HS-5 (cell line): ENCODE measurements around the gene MYO7A.

Experiments used
- DNase-seq: peaks from one replicate; pipeline ENCODE4 v3.0.0-alpha.2; 2012; ENCODE audit warnings: low read depth

Gene MYO7A

DNA sequence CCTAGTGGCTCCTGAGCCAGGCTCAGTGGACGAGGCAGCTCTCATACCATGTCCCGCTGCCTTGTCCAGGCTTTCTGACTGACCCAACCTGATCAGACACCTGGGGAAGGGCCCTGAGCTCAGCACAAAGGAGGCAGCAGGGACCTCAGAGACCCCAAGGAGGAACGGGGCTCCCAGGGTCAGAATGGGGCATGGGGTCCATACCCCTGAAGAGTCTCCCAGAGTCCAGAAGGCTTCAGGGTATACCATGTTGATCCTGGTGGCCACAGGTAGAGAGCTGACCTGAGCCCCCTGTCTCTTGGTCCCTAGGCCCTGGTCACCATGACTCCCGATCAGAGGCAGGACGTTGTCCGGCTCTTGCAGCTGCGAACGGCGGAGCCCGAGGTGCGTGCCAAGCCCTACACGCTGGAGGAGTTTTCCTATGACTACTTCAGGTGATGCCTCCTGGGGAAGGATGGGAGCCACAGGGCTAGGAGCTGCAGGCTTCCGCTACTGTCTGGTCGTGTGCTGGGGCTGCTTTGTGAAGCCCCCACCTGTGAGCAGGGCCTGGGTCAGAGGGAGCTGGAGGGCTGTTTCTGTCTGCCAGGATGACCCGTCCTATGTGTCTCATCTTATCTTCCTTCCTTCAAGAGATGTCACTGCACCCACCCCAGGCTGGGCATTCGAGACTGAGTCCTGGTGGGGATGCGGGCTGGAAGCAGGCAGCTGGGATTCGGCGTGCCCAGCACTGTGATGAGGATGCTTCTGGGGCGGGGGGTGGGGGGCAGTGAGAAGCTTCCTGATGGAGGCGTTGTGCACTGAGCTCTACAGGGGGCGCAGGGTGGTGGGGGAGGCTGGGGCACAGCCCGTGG, 74.2 kb downstream of the MYO7A start:
- DNase-seq = no peak

DNA sequence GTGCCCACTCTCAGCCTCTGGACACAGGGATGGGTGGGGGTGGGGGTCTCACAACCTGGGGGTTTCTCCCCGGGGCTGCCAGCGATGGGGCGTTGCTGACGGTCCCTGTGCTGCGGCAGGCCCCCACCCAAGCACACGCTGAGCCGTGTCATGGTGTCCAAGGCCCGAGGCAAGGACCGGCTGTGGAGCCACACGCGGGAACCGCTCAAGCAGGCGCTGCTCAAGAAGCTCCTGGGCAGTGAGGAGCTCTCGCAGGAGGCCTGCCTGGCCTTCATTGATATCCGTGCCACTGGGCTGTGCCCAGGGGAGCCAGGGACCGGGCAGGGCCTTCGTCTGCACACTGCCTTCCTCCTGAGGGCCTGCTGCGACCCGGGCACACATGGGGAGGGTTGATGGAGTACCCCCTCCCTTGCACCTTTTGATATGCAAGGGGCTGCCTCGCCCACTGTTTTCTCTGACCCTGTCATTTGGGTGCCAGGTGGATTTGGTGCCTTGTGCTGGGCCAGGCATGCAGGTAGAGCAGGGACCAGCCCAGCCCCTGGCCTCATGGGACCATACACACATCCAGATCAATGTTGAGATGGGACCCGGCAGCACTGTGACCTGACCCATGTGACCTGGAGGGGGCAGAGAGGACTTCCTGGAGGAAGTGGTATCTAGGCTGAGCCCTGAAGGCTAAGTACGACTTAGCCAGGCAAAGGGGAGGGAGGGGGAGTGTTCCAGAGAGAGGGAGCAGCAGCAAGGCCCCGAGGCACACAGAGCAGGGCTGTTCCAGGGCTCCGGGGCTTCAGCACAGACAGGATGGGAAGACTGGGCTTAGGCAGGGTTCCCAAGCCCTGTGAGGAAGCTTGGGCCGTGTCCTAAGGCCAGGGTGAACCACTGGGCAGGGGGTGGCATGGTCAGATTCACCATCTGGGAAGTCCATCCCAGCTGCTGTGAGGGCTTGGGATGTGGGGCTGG, 75.2 kb downstream of the MYO7A start:
- DNase-seq = no peak

DNA sequence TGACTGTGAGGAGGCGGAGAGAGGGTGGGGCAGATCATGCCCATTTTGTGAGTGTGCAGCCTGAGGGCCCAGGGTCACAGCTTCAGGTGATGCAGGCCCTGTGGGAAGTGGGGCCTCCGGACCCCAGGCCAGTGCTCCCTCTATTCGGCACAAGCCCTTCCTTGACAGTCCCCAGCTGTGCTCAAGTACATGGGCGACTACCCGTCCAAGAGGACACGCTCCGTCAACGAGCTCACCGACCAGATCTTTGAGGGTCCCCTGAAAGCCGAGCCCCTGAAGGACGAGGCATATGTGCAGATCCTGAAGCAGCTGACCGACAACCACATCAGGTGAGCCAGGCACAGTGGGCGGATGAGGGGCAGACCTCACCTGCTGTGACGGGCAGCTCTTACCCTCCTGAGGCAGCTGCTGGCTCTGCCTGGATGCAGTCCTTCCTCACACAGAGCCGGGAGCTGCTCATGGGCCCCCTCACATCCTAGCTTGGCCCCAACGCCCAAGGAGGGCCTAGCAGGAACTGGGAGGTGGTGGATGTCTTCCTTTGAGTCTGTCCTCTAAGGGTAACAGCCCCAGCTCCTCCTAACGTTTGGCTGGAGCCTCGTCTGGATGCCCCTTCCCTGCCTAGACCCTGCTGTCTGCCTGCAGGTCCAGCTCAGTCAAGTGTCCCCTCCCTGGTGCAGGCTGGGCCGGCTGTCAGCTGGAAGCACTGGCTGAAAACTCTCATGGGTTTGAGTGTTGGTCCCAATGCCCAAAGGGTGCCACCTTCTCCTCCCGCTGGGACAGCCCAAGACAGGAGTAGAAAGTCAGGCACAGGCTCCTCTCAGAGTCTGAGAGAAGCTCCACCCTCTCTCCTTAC, 76.1 kb downstream of the MYO7A start:
- no peak for DNase-seq

DNA sequence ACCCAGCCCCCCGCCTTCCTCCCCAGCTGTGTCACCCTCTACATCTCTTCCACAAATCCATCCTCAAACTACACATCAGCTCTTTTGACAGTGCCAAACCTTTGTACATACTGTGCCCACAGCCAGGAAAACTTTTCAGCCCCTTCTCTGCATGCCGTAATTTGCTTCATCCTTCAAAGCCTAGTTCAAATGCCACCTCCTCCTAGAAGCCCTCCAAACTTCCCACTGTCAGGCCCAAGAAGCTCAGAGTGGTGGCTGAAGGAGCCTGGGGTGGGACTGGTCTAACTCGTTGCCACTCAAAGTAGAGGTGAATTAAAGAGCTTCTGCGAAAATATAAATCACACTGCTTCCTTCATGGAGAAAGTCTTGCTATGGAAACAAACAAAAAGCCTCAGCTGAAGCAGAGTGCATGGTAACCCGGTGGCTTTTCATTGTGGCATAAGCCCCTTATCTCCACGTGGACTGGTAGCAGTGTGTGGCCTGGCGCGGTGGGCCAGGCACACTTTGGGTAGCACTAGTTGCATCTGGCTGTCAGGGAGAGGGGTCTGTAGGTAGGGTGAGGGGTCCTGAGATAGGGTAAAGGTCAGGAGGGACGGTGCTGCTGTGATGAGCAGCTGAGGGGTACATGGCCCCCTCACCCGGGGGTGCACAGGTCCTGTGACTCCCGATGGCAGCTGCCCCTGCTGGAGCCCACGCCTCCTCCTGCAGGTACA, 76.9 kb downstream of the MYO7A start:
- DNase-seq = no peak

DNA sequence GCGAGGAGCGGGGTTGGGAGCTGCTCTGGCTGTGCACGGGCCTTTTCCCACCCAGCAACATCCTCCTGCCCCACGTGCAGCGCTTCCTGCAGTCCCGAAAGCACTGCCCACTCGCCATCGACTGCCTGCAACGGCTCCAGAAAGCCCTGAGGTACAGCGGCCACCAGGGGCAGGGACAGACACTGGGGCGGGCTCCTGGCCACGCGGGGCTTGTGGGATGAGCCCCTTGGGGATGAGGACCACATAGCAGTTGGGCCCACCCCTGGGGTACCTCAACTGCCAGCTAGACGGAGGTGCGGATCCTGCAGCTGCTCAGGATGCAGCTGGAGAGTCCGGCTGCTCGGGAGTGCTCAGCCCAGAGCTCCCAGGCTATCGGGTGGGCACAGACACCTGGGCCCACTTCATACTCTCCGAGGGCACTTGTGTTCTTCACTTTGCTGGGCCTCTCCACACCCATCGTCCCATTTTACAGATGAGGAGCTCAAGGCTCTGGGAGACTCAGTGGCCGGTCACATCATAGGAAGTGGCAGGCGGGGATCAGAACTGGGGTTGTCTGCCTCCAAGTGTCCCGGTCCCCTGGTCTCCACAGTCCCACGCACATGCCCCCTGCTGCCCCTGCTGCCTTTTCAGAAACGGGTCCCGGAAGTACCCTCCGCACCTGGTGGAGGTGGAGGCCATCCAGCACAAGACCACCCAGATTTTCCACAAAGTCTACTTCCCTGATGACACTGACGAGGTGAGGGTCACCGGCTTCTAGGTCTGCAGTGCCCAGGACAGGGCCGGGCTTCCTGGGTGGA, 77.6 kb downstream of the MYO7A start:
- no peak for DNase-seq

DNA sequence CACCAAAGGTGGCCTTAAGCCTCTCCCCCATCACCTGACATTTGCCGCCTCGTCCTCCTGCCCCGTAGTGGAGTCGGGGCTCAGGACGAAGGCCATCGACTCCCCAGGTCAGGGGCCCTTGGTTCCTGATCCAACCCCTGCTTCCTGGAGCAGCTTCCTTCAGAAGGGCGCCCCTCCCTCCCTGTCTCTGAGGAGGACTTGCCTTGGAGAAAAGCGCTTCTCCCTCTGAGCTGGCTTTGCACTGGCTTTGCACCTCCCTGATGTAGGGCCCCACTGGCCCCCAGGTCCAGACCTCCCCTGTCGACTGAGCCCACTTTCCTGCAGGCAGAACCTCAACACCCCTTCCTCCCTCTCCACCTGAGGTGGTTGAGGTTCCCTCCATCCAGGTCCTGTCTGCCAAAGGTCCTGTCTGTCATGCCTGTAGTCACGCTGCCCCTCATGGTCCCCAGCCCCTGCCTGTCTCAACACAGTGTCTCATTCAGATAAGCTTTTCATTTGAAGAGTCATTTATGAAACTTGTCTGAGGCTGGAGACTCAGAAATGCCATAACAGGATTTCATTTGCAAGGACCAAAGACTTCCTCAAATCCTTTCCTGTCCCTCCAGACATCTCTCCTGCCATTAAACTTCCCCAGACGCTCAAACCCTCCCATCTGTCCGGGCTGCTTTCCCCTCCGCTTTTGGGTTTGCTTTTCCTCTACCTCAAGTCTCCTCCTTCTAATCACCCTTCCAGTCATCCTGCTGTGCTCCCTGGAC, 78.4 kb downstream of the MYO7A start:
- DNase-seq = no peak

DNA sequence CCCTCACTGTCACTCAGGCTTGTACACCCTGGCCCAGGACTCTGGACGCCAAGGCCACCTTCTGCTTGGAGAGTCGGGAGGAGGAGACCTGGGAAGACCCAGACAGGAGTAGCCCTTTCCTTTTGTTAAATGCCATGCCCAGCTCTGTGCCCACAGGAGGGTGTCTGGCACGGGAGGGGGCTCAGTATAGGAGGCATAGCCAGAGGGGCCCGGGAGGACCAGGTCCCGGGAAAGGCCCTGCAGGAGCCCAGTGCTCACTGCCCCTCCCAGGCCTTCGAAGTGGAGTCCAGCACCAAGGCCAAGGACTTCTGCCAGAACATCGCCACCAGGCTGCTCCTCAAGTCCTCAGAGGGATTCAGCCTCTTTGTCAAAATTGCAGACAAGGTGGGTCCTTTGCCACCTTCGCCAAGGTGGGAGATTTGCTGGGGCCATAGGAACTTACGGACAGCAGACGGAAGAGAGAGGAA, 79.0 kb downstream of the MYO7A start:
- no peak for DNase-seq

DNA sequence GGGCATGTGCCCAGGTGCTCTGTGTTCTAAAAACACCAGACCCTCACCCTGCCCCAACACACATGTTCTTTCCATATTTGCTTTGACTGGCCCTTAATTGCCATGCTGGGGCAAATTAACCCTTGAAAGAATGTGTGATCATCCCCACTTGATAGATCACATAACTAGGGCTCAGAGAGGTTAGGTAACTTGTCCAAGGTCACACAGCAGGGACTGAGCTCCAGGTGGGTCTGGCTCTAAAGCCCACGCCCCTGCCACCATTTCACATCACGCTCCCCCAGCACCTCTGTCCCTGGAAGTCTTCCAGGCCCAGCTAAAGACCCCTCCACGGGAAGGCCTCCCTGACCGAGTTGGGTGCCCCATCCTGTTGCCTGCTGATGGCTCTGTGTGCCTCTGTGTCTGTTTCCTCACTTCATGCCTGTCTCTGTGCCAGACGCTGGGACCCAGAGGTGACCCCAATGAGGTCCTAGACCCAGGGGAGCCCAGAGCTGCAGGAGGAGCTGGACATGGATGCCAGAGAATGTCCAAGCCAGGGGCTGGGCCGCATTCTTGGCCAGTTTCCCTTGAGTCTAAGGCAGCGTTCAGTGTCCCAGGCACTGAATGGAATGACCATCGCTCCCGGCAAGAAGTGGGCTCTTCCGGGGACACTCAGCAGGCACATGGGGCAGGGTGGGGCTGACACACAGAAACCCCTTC, 79.7 kb downstream of the MYO7A start:
- DNase-seq = no peak

DNA sequence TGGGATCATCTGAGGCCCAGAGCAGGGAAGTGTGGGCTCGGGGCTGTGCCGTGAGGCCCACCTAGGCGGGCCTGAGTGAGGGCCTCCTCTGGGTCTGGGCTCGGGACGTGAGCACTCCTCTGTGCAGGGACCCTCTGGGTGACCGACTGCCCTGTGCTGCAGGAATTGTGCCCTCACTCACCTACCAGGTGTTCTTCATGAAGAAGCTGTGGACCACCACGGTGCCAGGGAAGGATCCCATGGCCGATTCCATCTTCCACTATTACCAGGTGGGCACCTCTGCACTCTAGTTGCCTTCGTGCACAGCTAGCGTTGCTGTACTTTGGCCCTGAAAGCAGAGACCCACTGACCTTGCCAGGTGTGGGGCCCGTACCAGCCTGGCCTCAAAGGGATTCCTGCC, 80.5 kb downstream of the MYO7A start:
- no peak for DNase-seq

DNA sequence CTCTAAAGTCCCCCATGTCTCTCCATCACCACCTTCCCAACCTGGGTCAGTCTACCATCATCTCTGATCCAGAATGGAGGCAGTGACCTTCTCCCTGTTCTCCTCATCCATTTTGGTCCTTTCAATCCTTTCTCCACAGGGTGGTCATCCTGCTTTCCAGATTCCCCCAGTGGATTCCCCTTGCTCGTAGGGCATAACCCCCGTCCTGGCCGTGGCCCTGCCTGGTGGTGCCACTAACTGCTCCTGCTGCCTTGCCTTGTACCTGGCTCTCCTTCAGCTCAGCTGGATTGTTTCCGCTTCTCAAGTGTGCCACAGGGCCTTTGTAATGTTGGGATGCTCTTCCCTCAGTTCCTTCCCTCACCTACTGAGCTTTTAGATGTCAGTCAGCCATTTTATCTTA, 81.6 kb downstream of the MYO7A start:
- no peak for DNase-seq

DNA sequence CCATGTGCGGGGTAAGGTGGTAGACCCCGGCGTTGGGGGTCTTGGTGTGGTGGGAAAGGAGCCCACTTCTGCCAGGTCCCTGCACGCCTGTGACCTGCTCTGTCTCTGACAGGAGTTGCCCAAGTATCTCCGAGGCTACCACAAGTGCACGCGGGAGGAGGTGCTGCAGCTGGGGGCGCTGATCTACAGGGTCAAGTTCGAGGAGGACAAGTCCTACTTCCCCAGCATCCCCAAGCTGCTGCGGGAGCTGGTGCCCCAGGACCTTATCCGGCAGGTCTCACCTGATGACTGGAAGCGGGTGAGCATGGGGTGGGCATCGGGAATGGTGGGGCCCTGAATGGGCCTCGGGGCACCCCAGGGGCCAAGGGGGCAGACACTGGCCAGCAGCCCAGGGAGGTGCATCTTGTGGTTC, 83.0 kb downstream of the MYO7A start:
- no peak for DNase-seq

DNA sequence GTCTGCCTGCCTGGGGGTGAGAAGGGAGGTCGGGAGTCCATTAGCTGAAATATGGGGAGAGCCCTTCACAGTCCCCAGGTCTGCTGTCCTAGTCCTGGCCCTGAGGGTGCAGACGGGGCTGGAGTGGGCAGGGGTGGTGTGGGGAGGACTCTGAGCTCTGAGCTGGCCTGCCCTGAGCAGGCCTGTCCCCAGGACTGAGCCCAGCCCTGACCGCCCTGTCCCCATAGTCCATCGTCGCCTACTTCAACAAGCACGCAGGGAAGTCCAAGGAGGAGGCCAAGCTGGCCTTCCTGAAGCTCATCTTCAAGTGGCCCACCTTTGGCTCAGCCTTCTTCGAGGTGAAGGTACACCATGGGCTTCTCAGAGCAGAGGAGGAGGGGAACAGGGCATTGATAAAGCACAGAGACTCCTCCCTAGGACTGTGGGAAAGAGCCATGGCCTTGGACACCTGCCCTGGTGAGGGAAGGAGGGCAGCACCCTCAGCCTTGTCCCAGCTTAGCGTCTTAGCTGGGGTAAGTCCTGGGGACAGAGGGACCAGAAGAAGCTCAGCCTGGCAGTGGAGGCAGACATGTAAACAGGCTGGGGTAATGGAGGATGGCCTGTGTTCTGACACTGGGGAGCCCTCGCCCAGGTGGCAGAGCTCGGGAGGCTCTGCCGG, 83.7 kb downstream of the MYO7A start:
- DNase-seq = no peak

DNA sequence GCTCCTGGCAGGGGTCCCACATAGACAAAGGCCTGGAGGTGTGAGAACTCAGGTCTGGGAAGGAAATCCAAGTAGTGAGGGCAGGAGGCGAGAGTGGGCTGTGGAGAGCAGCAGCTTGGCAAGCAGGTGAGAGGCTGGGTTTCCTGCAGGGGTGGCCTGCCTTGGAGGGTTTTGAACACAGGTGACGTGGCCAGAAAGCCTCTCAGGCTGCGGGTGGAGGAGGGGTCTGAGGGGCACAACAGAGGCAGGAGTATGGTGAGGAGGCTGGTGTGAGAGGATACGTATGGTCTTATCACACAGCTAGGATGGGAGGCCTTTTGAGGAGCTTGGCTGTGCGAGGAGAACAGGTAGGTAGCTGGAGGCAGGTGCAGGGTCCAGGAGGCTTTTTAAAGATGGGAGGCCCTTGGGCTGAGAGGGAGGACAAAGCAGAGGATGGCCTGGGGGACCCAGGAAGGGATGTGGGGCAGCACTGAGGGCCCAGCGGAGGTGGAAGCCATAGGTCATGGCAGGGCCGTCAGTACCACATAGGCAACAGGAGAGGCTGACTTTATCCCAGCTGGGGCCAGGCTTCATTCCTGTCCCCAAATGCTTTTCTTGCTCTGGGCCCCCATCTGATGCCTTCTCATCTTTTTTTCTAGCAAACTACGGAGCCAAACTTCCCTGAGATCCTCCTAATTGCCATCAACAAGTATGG, 84.4 kb downstream of the MYO7A start:
- no peak for DNase-seq

DNA sequence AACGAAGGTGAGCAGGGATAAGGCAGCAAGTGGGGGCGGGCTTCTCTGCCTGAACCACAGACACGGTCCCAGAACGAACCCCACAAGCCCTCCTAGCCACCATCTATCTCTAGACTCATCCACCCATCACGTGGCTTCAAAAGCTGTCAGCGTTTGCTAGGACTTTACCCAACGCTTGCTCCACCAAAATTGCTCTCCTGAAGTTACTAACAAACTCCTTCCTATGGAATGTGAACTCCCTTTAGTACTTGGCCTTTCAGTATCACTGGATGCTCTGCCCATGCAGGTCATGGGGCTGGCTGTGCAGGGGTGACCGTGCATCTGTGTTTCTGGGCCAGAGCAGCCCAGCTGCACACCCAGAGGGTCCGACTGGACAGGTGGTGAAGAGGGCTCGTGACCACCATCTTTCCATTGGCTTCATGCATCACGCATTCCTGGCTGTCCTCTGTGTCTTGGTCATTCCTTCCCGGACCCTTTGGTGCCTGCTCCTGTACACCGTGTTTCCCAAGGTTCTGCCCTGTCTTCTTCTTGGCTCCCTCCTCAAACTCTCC, 85.1 kb downstream of the MYO7A start:
- no peak for DNase-seq

DNA sequence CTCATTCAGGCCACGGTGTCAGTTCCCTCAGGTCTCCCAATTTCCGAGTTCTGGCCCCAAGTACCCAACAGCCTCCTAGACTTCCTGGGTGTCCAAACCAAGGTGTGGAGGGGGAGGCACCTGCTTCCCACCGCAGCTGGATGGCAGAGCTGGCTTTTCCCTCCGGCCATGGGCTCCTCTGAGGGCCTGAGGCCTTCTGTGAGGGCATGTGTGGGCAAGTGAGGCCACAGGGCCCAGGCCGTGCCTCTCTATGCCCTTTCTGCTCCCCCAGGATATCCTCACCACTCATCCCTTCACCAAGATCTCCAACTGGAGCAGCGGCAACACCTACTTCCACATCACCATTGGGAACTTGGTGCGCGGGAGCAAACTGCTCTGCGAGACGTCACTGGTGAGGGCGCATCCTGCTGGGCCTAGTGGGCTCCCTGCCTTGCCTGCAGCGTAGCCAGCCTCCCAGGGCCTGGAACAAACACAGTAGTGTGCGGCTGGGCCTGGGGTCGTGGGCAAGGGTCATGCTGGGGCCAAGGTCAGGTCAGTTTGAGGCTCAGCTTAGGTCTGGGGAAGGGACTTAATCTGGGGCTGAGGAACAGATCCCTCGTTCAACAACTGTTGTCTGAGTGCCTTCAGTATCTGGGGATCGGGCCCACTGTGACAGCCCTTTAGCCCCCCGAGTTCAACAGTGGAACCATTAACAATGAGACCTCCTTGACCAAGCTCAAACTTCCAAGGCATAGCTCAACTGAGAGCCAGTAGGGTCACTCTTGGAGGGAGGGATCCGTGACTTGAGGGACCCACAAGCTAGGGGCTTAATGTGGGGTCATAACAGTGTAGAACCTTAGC, 85.8 kb downstream of the MYO7A start:
- no peak for DNase-seq

DNA sequence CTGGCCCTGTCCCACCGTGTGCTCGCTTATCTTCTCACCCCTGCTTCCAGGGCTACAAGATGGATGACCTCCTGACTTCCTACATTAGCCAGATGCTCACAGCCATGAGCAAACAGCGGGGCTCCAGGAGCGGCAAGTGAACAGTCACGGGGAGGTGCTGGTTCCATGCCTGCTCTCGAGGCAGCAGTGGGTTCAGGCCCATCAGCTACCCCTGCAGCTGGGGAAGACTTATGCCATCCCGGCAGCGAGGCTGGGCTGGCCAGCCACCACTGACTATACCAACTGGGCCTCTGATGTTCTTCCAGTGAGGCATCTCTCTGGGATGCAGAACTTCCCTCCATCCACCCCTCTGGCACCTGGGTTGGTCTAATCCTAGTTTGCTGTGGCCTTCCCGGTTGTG, 86.5 kb downstream of the MYO7A start:
- no peak for DNase-seq

DNA sequence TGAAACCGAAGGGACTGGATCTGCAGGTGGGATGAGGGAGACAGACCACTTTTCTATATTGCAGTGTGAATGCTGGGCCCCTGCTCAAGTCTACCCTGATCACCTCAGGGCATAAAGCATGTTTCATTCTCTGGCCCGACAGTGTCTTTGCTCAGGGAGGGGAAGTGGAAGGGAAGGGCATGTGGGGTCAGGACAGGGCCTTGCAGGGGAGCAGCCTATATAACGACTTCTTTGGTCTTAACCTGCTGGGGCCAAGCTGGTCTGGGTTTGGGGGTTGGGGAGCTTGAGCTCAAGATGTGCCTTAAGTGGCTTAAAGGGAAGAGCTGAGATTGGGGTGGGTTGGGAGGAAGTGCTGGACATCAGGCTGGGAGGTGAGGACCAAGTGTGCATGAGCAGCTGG, 87.1 kb downstream of the MYO7A start:
- no peak for DNase-seq
